Stimulated activated naive B cell treated with anti-CD40 and anti-IgM and Interleukin-4, amounts not matched to agents 10 μg/mL and 1 μg/mL and 100 μg/mL, for 72 hours (primary cell): ENCODE data around the gene AP3S2.

Source experiments
- ATAC-seq, 2 donors: fragments of 150-1000 bp; cut with Tn5 transposase; replicated peaks; 2 replicates each; pipeline ENCODE4 v1.10.0; 2021; ENCODE audit warnings: moderate library complexity in 1 of 2
- DNase-seq: peaks from one replicate; pipeline ENCODE4 v3.0.0; 2021
- H3K27ac Mint-ChIP-seq: one replicate; pipeline ENCODE4 v1.8.0; 2022; ENCODE audit warnings: mild to moderate bottlenecking, mixed read lengths
- H3K27me3 Mint-ChIP-seq, 2 donors: one replicate each; pipeline ENCODE4 v1.8.0; 2022; ENCODE audit warnings: mixed read lengths in 2 of 2
- H3K36me3 Mint-ChIP-seq, 2 donors: one replicate each; pipeline ENCODE4 v1.8.0; 2022; ENCODE audit warnings: mixed read lengths in 2 of 2, mild to moderate bottlenecking in 1 of 2
- H3K4me1 Mint-ChIP-seq, 2 donors: one replicate each; pipeline ENCODE4 v1.8.0; 2022; ENCODE audit warnings: mixed read lengths in 2 of 2, mild to moderate bottlenecking in 1 of 2
- H3K4me3 Mint-ChIP-seq, 2 donors: one replicate each; pipeline ENCODE4 v1.8.0; 2022; ENCODE audit warnings: mild to moderate bottlenecking in 2 of 2, mixed read lengths in 2 of 2, moderate library complexity in 1 of 2
- H3K9me3 Mint-ChIP-seq, 2 donors: one replicate each; pipeline ENCODE4 v1.8.0; 2022; ENCODE audit warnings: mixed read lengths in 2 of 2, mild to moderate bottlenecking in 1 of 2

Gene AP3S2

GRCh38 chr15:89815769-89816168, 78.0 kb downstream of the AP3S2 start:
- Mint-ChIP-seq H3K27ac (no peak overlapping the region), H3K4me1 (peaks cover 8 to 26% of the 10 kb centered on the region in 2 donors), H3K27me3 (peaks cover 41 to 54% of the 10 kb centered on the region in 2 donors), H3K4me3 (peak overlapping the region; percentile 80), H3K9me3 (peaks cover 0 to 3% of the 10 kb centered on the region in 2 donors), H3K36me3 (peaks cover under 1 to 12% of the 10 kb centered on the region in 2 donors)
- ATAC-seq = no peak
- no peak for DNase-seq

GRCh38 chr15:89814112-89814742, 79.6 kb downstream of the AP3S2 start:
- peaks cover 8 to 26% of the 10 kb centered on the region in 2 donors for H3K4me1 Mint-ChIP-seq
- peaks cover 3% of the 10 kb centered on the region in 2 donors for H3K9me3 Mint-ChIP-seq
- peaks cover 1 to 12% of the 10 kb centered on the region in 2 donors for H3K36me3 Mint-ChIP-seq
- H3K27ac Mint-ChIP-seq = no peak overlapping the region
- H3K4me3 Mint-ChIP-seq = peak overlapping the region; percentile 57 to 69
- no peak for DNase-seq
- H3K27me3 Mint-ChIP-seq = peaks cover 44 to 51% of the 10 kb centered on the region in 2 donors
- ATAC-seq = peak; percentile 71 to 72

GRCh38 chr15:89813381-89814111, 80.2 kb downstream of the AP3S2 start:
- H3K4me1 Mint-ChIP-seq = peaks cover 8 to 26% of the 10 kb centered on the region in 2 donors
- ATAC-seq (no peak), DNase-seq (no peak)
- H3K9me3 Mint-ChIP-seq = peaks cover 3% of the 10 kb centered on the region in 2 donors
- peaks cover 1 to 12% of the 10 kb centered on the region in 2 donors for H3K36me3 Mint-ChIP-seq
- H3K27me3 Mint-ChIP-seq = peaks cover 44 to 51% of the 10 kb centered on the region in 2 donors
- peak overlapping the region; percentile 57 to 69 for H3K4me3 Mint-ChIP-seq
- no peak overlapping the region for H3K27ac Mint-ChIP-seq

GRCh38 chr15:89812847-89813320, 80.9 kb downstream of the AP3S2 start:
- Mint-ChIP-seq H3K36me3 (peaks cover 1 to 12% of the 10 kb centered on the region in 2 donors), H3K27me3 (peaks cover 41 to 51% of the 10 kb centered on the region in 2 donors)

GRCh38 chr15:89812011-89812846, 81.6 kb downstream of the AP3S2 start:
- no peak overlapping the region for H3K4me3 Mint-ChIP-seq
- peaks cover 8 to 26% of the 10 kb centered on the region in 2 donors for H3K4me1 Mint-ChIP-seq
- ATAC-seq (peak; percentile 40 to 52), DNase-seq (no peak)
- peaks cover 40 to 51% of the 10 kb centered on the region in 2 donors for H3K27me3 Mint-ChIP-seq
- peaks cover 3% of the 10 kb centered on the region in 2 donors for H3K9me3 Mint-ChIP-seq
- peaks cover 1 to 12% of the 10 kb centered on the region in 2 donors for H3K36me3 Mint-ChIP-seq
- H3K27ac Mint-ChIP-seq = no peak overlapping the region

More at GRCh38 chr15:89812847-89813320, 80.9 kb downstream of the AP3S2 start:
- no peak for ATAC-seq
- Mint-ChIP-seq H3K4me1 (peaks cover 8 to 26% of the 10 kb centered on the region in 2 donors), H3K27ac (no peak overlapping the region), H3K9me3 (peaks cover 3% of the 10 kb centered on the region in 2 donors), H3K4me3 (no peak overlapping the region)
- no peak for DNase-seq

- no peak for ATAC-seq
- no peak overlapping the region for H3K27ac Mint-ChIP-seq
- H3K9me3 Mint-ChIP-seq = peaks cover 0 to 3% of the 10 kb centered on the region in 2 donors
- peaks cover 1 to 7% of the 10 kb centered on the region in 2 donors for H3K36me3 Mint-ChIP-seq
- H3K4me3 Mint-ChIP-seq = no peak overlapping the region
- peaks cover 31 to 41% of the 10 kb centered on the region in 2 donors for H3K27me3 Mint-ChIP-seq
- peaks cover 8 to 26% of the 10 kb centered on the region in 2 donors for H3K4me1 Mint-ChIP-seq
- no peak for DNase-seq
These were observed 83.0 kb downstream of the AP3S2 start for GRCh38 chr15:89810837-89811236.

- Mint-ChIP-seq H3K9me3 (peaks cover 0 to 3% of the 10 kb centered on the region in 2 donors), H3K27me3 (peaks cover 20 to 30% of the 10 kb centered on the region in 2 donors), H3K4me3 (no peak overlapping the region), H3K27ac (no peak overlapping the region), H3K36me3 (peaks cover 0 to 1% of the 10 kb centered on the region in 2 donors), H3K4me1 (peaks cover 6 to 18% of the 10 kb centered on the region in 2 donors)
- no peak for DNase-seq
- no peak for ATAC-seq
These were observed 84.0 kb downstream of the AP3S2 start for GRCh38 chr15:89809787-89810148.

GRCh38 chr15:89809093-89809786, 84.6 kb downstream of the AP3S2 start:
- Mint-ChIP-seq H3K9me3 (peaks cover 0 to 3% of the 10 kb centered on the region in 2 donors), H3K36me3 (peaks cover 0 to 1% of the 10 kb centered on the region in 2 donors), H3K4me3 (no peak overlapping the region), H3K27me3 (peaks cover 20 to 30% of the 10 kb centered on the region in 2 donors), H3K27ac (no peak overlapping the region), H3K4me1 (peaks cover 6 to 18% of the 10 kb centered on the region in 2 donors)
- ATAC-seq = no peak
- no peak for DNase-seq

- Mint-ChIP-seq H3K27me3 (peaks cover 14 to 21% of the 10 kb centered on the region in 2 donors), H3K27ac (no peak overlapping the region), H3K36me3 (peaks cover 0 to 1% of the 10 kb centered on the region in 2 donors), H3K4me1 (peaks cover 2 to 9% of the 10 kb centered on the region in 2 donors), H3K9me3 (peaks cover 0 to 3% of the 10 kb centered on the region in 2 donors), H3K4me3 (no peak overlapping the region)
- ATAC-seq (no peak), DNase-seq (no peak)
These were observed 85.5 kb downstream of the AP3S2 start for GRCh38 chr15:89808160-89808870.

- peaks cover 0 to 1% of the 10 kb centered on the region in 2 donors for H3K36me3 Mint-ChIP-seq
- peaks cover 13 to 18% of the 10 kb centered on the region in 2 donors for H3K27me3 Mint-ChIP-seq
- peaks cover 0 to 3% of the 10 kb centered on the region in 2 donors for H3K9me3 Mint-ChIP-seq
- peaks cover 1 to 9% of the 10 kb centered on the region in 2 donors for H3K4me1 Mint-ChIP-seq
- H3K4me3 Mint-ChIP-seq = no peak overlapping the region
- no peak for ATAC-seq
- DNase-seq = no peak
- H3K27ac Mint-ChIP-seq = no peak overlapping the region
These were observed 86.1 kb downstream of the AP3S2 start for GRCh38 chr15:89807689-89808088.

- Mint-ChIP-seq H3K9me3 (peaks cover 0 to 3% of the 10 kb centered on the region in 2 donors), H3K4me3 (no peak overlapping the region), H3K27ac (no peak overlapping the region), H3K27me3 (peaks cover 19 to 20% of the 10 kb centered on the region in 2 donors), H3K4me1 (peaks cover 0 to 1% of the 10 kb centered on the region in 2 donors), H3K36me3 (peaks cover 0 to 1% of the 10 kb centered on the region in 2 donors)
- DNase-seq = no peak
- no peak for ATAC-seq
These were observed 86.9 kb downstream of the AP3S2 start for GRCh38 chr15:89806559-89807550.

- Mint-ChIP-seq H3K27me3 (peaks cover 19 to 22% of the 10 kb centered on the region in 2 donors), H3K36me3 (peaks cover 0 to 1% of the 10 kb centered on the region in 2 donors), H3K4me1 (no peaks in the 10 kb centered on the region), H3K4me3 (no peak overlapping the region), H3K9me3 (peaks cover 0 to 3% of the 10 kb centered on the region in 2 donors), H3K27ac (no peak overlapping the region)
- ATAC-seq = no peak
- no peak for DNase-seq
These were observed 87.6 kb downstream of the AP3S2 start for GRCh38 chr15:89806210-89806558.
